ENCODE results near the gene IL15RA. TPM values are rescaled to one million over a fixed set of nuclear protein-coding genes. Genes with fewer than 3 reads are reported as not detected.

The IL15RA gene
- total RNA-seq, 4 donors from 2014 or later, result 14.4 to 62.2 (median 23.8) TPM

- TF ChIP-seq CTCF (IDR thresholded peaks at IDR 0.05; ENCODE audit: low read depth), result no peak
Measured at GRCh38 chr10:6011558-6011957, 34.2 kb upstream of the IL15RA start.

- no peak for TF ChIP-seq CTCF (IDR thresholded peaks at IDR 0.05; ENCODE audit: low read depth)
Measured at GRCh38 chr10:6010569-6010968, 33.2 kb upstream of the IL15RA start.

DNA sequence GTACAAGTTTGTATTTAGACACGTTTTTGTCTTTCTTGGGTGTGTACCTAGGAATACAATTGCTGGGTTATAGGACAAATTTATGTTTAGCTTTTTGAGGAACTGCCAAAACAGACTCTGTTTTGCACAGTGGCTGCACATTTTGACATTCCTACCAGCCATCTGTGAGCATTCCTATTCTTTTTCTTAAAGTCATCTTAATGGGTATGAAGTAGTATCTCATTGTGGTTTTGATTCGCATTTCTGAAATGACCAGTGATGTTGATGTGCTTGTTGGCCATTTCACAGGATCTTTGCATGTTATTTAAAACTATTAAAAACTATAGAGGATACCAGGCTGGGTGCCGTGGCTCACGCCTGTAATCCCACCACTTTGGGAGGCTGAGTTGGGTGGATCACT is 32.6 kb upstream of the IL15RA start:
- TF ChIP-seq CTCF (IDR thresholded peaks at IDR 0.05; ENCODE audit: low read depth), result no peak

- TF ChIP-seq CTCF (IDR thresholded peaks at IDR 0.05; ENCODE audit: low read depth), result no peak
Measured at GRCh38 chr10:6009150-6009549, 31.8 kb upstream of the IL15RA start.

- TF ChIP-seq CTCF (IDR thresholded peaks at IDR 0.05; ENCODE audit: low read depth), result no peak
Measured at GRCh38 chr10:6008497-6009142, 31.3 kb upstream of the IL15RA start.

GRCh38 chr10:6006991-6007390 is 29.6 kb upstream of the IL15RA start:
- TF ChIP-seq CTCF (IDR thresholded peaks at IDR 0.05; ENCODE audit: low read depth), result no peak

DNA sequence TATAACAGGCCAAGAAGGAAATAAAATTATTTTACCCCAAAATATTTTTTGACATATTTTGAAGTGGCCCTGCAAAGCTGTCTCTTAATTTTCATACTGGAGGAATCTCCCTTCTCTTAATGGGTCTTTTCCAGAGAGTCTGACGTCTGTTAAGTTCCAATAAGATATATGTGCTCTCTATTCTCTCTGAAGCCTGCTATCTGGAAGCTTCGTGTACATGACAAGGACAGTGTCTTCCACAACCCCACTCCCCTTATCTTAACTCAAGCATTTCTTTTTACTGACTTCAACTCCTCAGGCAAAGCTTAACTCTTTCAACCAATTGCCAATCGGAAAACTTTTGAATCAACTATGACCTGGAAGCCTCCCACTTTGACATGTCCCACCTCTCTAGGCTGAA is 29.2 kb upstream of the IL15RA start:
- no peak for TF ChIP-seq CTCF (IDR thresholded peaks at IDR 0.05; ENCODE audit: low read depth)

Measured in subcutaneous adipose tissue (tissue), 4 donors.